ENCODE results near the gene ALDH4A1.

Gene ALDH4A1

DNA sequence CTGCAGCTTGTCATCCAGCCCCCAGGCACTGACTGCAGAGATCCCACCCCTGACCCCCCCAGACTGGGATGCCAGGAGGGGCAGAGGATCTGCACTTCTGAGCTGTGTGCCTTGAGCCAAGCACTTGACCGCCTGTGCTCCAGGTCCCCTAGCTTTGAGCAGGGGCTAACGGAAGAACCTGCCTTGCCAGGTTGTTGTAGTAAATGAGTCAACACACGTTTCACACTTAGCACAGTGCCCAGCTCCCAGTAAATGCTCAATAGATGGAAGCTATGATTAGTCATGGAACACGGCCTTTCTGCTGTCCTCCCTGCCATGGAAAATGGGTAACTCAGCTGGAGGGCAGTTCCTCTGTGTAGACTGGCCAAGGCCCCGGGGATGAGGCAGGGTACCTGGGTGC is 30.0 kb upstream of the ALDH4A1 start:
- TF ChIP-seq CTCF (conservative IDR thresholded peaks at IDR 0.05; ENCODE audit: low read length) = no peak
- DNase-seq (ENCODE audit: low read depth) = no peak
- no peak overlapping the region for H3K4me3 ChIP-seq (ENCODE audit: low read length)

- H3K4me3 ChIP-seq (ENCODE audit: low read length) = no peak overlapping the region
- DNase-seq (ENCODE audit: low read depth) = no peak
- no peak for TF ChIP-seq CTCF (conservative IDR thresholded peaks at IDR 0.05; ENCODE audit: low read length)
These were observed 29.4 kb upstream of the ALDH4A1 start for GRCh38 chr1:18931730-18932129.

GRCh38 chr1:18929686-18930085 is 27.3 kb upstream of the ALDH4A1 start:
- peak; percentile 81 for DNase-seq (ENCODE audit: low read depth)
- TF ChIP-seq CTCF (conservative IDR thresholded peaks at IDR 0.05; ENCODE audit: low read length) = no peak

DNA sequence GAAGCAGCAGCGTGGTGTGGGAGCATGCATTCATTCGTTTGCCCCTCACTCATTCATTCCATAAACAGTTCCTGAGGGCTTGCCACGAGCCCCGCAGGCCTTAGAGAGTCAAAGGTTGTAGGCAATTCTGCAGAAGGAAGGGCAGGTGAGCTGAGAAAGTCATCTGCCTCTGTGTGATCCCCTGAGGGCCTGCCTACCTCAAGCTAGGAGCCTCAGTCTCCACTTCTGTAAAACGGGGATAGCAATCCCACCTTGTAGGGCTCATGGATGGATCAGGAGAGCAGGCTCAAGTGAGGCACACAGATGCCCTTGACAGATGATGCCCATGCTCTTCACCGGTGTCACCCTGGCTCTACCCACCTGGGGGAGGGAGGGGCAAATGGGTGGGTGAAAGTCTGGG is 26.6 kb upstream of the ALDH4A1 start:
- no peak for DNase-seq (ENCODE audit: low read depth)

More at GRCh38 chr1:18929686-18930085, 27.3 kb upstream of the ALDH4A1 start:
- H3K4me3 ChIP-seq (ENCODE audit: low read length) = no peak overlapping the region

GRCh38 chr1:18928406-18928805 is 26.1 kb upstream of the ALDH4A1 start:
- no peak for TF ChIP-seq CTCF (conservative IDR thresholded peaks at IDR 0.05; ENCODE audit: low read length)
- H3K4me3 ChIP-seq (ENCODE audit: low read length) = no peak overlapping the region
- DNase-seq (ENCODE audit: low read depth) = no peak

More for the DNA sequence above, 26.6 kb upstream of the ALDH4A1 start:
- no peak for TF ChIP-seq CTCF (conservative IDR thresholded peaks at IDR 0.05; ENCODE audit: low read length)
- no peak overlapping the region for H3K4me3 ChIP-seq (ENCODE audit: low read length)

DNA sequence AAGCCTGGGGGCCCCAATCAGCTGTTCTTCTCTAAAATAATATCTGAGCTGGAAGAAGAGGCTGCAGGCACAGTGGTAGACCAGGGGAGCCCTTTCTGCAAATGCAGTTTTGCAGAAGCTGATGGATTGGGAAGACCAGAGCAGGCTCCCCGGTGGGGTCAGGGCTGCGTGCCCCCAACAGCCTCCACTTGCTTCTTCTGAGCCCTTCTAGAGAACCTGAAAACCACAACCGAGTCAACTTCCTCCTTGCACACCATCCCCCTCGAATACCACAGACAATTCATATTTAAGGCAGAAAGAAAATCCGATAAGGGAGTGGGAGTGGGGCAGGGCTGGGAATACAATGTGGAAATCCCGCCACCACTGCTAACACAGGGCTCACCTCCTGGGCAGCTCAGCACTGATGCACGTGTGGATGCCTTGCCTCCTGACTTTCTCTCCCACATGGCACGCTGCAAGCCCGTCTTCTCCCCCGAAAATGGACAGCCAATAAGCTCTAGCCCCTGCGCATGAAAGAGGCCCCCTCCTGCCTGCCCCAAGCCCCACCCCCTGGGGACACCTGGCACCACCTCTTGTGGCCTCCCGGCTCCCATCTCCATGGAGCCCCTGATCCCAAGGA is 25.4 kb upstream of the ALDH4A1 start:
- no peak for TF ChIP-seq CTCF (conservative IDR thresholded peaks at IDR 0.05; ENCODE audit: low read length)
- no peak overlapping the region for H3K4me3 ChIP-seq (ENCODE audit: low read length)

GRCh38 chr1:18927082-18927653 is 24.8 kb upstream of the ALDH4A1 start:
- no peak for TF ChIP-seq CTCF (conservative IDR thresholded peaks at IDR 0.05; ENCODE audit: low read length)
- no peak for DNase-seq (ENCODE audit: low read depth)
- H3K4me3 ChIP-seq (ENCODE audit: low read length) = peak overlapping the region; percentile 33

More for the DNA sequence above, 25.4 kb upstream of the ALDH4A1 start:
- no peak for DNase-seq (ENCODE audit: low read depth)

Data from AG10803 (cell line).